Nucleus accumbens (tissue), 56 donors: ENCODE results near the gene WWC2.
"Not testable (repeated sequence)": the region's sequence is repeated elsewhere in the genome, so short reads cannot be mapped to it uniquely, and the experiment has no call there.

Experiments
- DNase-seq, 56 donors: peaks; one replicate each; lab custom pipeline; 2025; lab: John Stamatoyannopoulos, UW

WWC2 gene

DNA sequence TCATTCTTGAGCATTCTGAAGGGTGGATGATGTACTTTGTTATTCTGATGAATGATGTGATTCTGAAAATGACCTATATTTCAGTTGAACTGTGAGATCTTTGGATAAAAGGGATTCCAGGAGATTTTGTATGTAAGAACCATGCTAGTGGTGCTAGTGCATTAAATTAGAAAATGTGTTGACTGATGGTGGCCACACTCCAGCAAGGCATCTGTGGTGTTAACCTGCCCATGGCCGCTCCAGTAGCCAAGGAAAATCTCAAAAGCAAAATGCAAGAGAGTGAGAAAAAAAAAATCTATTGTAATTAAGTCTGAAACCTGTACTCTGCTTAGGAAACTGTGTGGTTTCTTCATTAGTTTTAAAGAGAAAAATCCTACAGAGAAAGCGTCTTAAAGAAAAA lies 93.5 kb downstream of the WWC2 start:
- DNase-seq, result no peak

DNA sequence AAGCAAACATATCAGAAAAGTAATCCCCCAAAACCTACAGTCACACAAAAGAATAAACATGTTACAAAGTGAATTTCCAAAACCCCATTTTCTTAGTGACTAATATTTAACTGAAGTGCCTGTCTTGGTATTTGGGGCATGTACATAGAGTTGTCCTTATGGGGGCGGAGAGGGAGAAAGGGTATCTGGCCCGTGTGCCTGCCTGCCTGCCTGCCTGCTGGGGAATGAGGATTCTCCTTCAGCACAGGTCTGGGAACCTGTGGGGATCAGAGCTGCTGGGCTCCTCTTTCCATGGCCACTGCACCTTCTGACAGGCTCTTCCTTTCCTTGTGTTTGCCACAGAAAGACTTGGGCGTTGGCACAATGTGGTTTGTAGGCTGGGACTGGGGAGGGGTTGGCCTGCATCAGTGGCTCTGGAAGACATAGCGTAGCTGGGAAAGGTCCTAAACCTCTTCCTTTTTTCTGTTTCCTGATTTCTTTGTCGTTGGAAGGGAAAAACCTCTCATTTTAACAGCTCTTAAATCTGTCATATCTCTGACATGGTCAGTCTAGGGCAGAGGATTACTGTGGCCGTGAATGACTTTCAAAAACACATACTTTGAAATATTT lies 94.8 kb downstream of the WWC2 start:
- not testable (repeated sequence) for DNase-seq

GRCh38 chr4:183195534-183195933 lies 96.5 kb downstream of the WWC2 start:
- DNase-seq, result no peak

- DNase-seq, result no peak
Observed at GRCh38 chr4:183197140-183197539, 98.1 kb downstream of the WWC2 start.

DNA sequence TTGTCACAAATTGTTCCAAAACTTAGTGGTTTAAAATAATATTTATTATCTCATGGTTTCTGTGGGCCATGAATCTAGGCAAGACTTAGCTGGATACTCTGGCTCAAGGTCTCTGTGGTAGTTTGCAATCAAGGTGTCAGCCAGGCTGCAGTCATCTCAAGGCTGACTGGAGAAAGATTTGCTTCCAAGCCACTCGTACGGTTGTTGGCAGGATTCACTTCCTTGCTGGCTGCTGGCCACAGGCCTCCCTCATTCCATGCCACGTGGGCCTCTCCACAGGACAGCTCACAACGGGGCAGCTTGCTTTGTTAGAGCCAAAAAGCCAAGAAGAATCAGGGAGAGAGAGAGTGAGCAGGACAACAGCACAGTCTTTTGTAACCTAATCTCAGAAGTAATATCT lies 101.4 kb downstream of the WWC2 start:
- DNase-seq, result peak in 34 of 56 donors; percentile 0 to 51 (median 14)

- DNase-seq, result no peak
Observed at GRCh38 chr4:183201331-183201730, 102.3 kb downstream of the WWC2 start.

- DNase-seq, result no peak
Observed at GRCh38 chr4:183202523-183202922, 103.5 kb downstream of the WWC2 start.

DNA sequence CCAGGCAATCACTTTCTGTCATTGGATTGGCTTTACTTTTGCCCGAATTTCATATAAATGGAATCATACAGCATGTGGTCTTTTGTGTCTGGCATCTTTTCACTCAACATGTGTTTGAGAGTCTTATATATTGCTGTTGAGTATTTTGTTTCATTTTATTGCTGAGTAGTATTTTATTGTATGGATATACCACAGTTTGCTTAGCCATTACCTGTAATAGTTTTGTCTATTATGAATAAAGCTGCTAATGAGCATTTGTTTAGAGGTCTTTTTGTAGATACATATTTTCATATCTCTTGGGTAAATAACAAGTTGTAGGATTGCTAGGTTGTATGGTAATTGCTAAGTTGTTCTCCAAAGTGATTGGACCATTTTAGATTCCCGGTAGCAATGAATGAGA lies 105.7 kb downstream of the WWC2 start:
- DNase-seq, result no peak

DNA sequence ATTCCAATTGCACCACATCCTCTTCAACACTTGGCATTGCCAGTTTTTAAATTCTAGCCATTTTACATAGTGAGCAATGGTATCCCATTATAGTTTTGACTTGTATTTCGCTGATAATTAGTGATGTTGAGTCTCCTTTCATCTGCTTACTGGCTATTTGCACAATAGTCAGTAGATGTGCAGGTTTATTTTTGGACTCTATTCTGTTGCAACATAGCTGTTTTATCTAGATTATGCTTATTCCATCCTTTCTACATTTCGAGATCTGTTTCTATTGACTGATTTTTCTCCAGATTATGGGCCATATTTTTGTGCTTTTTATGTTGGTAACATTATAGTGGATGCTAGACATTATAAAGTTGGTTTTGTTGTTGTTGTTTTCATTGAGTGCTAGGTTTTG lies 106.1 kb downstream of the WWC2 start:
- DNase-seq, result no peak

GRCh38 chr4:183205709-183206108 lies 106.7 kb downstream of the WWC2 start:
- DNase-seq, result no peak

DNA sequence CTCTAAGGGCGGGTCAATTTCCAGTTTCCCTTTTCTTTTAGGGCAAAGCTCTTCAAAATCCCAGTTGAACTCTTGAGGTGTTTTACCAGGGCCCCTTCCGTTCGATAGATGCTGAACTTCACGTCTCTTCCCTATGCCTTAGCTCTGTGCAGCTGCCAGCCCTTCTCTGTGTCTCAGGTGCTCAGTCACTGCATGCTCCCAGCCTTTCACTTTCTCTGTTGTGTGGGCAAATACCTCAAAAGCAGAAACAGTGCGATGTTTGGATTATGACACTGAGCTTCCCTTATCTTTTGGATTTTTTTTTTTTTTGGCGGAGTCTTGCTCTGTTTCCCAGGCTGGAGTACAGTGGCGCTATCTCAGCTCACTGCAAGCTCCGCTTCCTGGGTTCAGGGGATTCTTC lies 112.5 kb downstream of the WWC2 start:
- DNase-seq, result no peak

DNA sequence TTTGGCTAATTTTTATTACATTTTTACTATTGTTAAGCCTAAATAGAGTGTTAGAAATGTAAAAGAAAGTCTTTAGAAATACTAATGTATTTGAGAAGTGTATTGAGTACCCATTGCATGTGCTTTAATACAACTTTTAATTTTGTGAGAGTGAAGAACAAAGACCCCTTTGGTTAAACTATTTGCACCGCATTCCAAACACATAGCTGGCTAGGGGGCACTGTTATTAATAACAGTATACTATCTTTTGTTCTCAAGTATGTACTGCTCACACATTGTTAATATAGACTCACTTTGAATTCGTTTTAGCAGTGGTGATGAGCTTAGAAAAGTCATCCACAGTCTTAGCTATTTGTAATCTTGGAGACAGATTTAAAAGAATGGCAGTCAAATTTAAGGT lies 114.9 kb downstream of the WWC2 start:
- DNase-seq, result no peak

DNA sequence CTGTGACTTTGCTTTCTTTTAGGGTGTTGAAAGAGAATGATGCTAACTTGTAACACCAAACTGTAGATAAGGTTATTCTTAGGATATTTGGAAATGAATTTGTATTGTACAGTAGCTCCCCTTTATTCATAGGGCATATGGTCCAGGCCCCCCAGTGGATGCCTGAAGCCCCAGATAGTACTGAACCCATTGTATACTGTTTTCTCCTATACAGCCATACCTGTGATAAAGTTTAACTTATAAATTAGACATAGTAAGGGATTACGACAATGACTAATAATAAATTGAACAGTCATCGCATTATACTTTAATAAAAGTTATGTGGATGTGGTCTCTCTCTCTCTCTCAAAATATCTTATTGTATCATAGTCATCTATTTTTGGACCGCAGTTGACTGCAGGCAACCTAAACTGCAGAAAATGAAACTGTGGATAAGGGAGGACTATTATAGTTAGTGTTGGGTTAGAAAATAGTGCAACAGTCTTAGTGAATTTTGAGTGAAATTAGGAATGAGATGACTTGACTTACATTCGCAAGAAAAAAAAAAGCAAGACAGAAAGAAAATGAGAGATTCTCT lies 115.9 kb downstream of the WWC2 start:
- no peak for DNase-seq

GRCh38 chr4:183220236-183220635 lies 121.2 kb downstream of the WWC2 start:
- no peak for DNase-seq

DNA sequence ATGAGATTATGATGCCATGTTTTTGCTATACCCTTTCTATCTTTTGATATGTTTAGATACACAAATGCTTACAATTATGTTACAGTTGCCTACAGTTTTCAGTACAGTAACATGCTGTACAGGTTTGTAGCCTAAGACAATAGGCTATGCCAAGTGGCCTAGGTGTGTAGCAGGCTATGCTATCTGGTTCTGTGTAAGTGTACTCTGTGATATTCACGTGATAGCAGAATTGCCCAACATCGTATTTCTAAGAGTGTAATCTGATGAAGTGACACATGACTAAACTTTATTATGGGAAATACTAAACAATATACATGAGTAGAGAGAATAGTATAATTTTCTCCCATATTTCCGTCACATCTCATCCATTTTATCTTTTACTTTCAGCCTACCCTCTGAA lies 124.0 kb downstream of the WWC2 start:
- no peak for DNase-seq

DNA sequence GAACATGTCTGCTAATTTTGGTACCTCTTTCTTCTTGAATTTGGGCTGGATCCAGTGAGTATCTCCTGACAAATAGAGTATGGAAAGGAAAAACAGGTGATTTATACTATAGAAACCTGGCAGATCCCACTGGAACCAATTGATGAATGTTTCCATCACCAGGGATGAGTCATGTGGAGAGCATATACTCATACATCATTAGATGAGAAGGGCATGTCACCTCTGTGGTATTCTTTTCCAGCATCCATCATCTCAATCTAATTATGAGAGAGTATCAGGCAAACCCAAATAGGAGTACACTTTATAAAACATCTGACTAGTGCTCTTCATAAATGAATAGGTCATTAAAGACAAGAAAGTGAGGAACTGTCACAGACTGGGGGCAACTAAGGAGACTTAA lies 130.3 kb downstream of the WWC2 start:
- no peak for DNase-seq

GRCh38 chr4:183240581-183241321 lies 141.7 kb downstream of the WWC2 start:
- peak in 1 of 56 donors; percentile 11 for DNase-seq

GRCh38 chr4:183241322-183241640 lies 142.2 kb downstream of the WWC2 start:
- no peak for DNase-seq

- DNase-seq, result no peak
Observed at GRCh38 chr4:183241721-183242151, 142.7 kb downstream of the WWC2 start.

- no peak for DNase-seq
Observed at GRCh38 chr4:183242291-183242690, 143.2 kb downstream of the WWC2 start.

- no peak for DNase-seq
Observed at GRCh38 chr4:183244019-183244418, 145.0 kb downstream of the WWC2 start.

DNA sequence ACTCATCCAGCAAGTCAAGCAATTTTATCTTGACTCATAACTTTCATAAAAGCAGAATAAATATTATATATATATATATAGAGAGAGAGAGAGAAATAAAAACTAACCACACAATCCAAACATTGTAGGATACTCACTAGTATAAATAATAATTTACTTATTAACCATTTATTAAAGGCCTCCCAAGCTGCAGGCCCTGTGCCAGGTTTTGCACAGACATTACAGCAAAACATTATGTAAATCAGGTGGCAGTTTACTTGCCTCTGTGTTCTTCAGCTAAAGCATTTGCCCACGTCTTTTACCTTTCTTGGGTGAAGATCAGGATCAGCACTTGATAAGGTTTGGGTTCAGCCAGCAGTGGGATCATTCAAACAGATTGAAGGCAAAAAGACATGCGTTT lies 145.4 kb downstream of the WWC2 start:
- DNase-seq, result no peak
